Measurements from ENCODE around the gene SYT6.

SYT6 gene

DNA sequence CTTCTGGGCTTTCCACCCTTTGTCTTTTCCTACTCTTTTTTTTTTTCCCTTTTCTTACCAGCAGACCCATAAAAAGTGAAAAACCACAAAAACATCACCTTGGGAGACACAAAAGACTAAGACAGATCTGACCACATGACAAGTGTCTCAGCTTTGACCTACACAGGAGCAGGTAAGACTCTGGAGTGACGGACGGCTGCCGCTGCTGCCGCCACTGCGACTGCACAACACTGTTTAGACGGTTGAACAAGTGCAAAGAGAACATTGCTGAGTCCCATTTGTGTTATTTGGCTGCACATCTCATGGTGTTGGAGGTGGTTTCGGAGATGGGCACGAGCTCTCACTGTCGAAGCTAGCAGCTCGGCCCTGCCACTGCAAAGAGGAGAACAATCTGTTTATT lies 62.0 kb downstream of the SYT6 start:
- Histone ChIP-seq H3K27me3 (ENCODE audit: insufficient read depth, low read length) (no peaks in the 10 kb centered on the region), H3K9me3 (ENCODE audit: low read length) (no peaks in the 10 kb centered on the region), H3K4me3 (ENCODE audit: low read length) (no peak overlapping the region), H2AFZ (ENCODE audit: low read depth, low read length) (no peak overlapping the region), H3K36me3 (ENCODE audit: insufficient read depth, low read length) (no peaks in the 10 kb centered on the region), H3K4me1 (ENCODE audit: insufficient read depth, low read length) (peaks cover 4% of the 10 kb centered on the region)

DNA sequence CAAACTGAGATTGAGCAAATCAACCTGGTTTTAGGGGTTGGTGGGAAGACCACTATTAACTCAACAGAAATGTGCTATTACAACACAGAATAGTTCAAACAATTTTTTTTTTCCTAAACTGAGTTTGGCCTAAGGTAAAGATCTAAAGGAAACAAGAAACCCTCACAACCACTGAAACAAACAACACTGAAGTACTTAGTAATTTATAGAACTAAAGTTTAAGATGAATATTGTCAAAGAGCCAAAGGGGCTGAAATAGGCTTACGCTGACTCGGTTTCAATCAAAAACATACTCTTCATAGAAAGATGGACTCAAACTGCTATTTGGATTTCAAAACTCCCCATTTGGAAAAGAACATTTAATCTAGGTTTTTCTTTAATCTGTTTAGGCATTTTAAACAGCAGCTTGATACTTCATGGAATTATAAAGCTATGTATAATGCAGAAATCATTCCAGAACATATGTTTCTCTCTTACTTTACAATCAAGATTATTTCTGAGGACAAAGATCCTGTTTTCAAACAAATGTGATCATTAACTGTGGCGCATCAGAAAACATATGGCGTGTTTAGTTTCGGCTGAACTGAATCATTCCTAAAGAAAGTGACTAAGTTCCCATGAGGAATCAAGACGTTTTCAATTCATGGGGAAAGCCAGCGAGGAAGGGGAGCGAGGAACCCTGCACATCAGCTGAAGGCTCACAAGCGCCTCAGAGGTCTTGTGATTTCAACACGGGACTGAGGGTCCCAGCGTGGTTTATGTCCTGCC lies 62.7 kb downstream of the SYT6 start:
- Histone ChIP-seq H3K4me1 (ENCODE audit: insufficient read depth, low read length) (peaks cover 4% of the 10 kb centered on the region), H2AFZ (ENCODE audit: low read depth, low read length) (no peak overlapping the region), H3K9me3 (ENCODE audit: low read length) (no peaks in the 10 kb centered on the region), H3K27me3 (ENCODE audit: insufficient read depth, low read length) (no peaks in the 10 kb centered on the region), H3K36me3 (ENCODE audit: insufficient read depth, low read length) (no peaks in the 10 kb centered on the region), H3K4me3 (ENCODE audit: low read length) (no peak overlapping the region)

DNA sequence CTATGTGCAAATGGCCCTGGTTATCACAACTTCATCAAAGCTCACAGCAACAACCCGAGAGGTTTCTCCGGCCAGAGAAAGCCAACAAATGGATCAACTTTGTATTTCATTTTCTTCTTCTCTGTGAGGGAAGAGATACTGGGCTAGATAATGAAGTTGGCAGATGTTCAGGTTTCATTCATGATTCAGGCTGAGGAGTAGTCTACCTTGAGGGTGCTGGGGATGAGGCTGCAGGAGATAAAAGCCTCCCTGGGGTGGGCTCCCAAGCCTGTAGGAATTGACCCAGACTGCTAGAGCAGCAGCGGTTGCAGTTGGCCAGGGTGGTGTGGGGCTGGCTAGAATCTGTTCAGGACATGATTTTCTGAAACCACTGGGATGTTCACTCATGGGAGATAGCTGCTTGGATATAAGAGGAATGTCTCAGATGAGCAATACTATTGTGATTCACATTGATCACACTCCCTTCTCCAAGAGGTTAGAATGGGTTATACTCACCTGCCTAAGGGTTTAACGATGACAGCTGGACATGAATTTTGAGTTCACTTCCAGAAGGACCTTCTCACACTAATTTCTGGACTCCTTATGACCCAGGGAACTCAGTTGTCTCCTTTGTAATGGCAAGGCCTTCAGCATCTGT lies 64.0 kb downstream of the SYT6 start:
- no peak overlapping the region for H3K4me3 ChIP-seq (ENCODE audit: low read length)

DNA sequence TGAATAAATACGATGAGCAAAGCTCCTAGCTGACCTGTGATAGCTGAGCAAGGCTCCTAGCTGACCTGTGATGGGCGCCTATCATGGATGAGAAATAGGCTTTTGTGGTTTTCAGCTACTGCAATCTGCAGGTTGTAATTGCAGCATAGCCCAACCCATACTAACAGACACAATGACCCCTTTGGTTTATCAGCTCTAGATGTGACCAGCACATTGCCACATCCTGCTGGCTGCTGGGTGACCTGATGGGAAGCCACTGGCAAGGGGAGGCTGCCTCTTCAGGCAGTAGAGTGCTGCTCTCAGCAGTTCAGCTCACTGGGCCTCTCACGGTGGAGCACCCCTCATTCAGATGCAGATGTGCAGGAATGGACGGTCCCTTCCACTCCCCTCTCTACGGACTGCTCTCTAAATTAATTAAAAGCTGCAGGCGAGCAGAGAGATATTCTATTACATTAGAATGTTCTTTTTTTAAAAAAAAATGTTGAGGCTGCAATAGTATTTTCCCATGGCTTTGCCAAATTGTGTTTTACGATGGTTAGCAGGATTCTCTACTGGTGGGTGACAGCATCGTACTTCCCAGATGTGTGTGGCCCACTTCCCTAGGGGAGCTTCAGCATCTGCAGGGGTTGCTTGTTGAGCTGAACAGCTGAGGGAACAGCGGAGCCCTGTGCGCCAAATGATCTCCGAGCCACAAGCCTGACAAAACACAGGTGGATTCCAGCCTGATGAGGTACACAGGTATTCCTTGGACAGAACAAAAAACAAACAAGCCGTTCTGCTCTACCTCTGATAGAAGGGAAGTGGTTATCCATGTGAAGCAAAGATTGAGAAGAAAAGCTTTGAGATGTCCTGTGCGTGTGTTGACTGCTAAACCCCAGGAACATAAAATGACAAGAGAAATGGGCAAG lies 65.0 kb downstream of the SYT6 start:
- Histone ChIP-seq H3K4me1 (ENCODE audit: insufficient read depth, low read length) (no peaks in the 10 kb centered on the region), H3K27me3 (ENCODE audit: insufficient read depth, low read length) (no peaks in the 10 kb centered on the region), H3K4me3 (ENCODE audit: low read length) (no peak overlapping the region), H2AFZ (ENCODE audit: low read depth, low read length) (no peak overlapping the region), H3K36me3 (ENCODE audit: insufficient read depth, low read length) (no peaks in the 10 kb centered on the region), H3K9me3 (ENCODE audit: low read length) (no peaks in the 10 kb centered on the region)

More for the DNA sequence above, 64.0 kb downstream of the SYT6 start:
- H3K36me3 ChIP-seq (ENCODE audit: insufficient read depth, low read length), result no peaks in the 10 kb centered on the region
- H3K27me3 ChIP-seq (ENCODE audit: insufficient read depth, low read length), result no peaks in the 10 kb centered on the region
- no peak overlapping the region for H2AFZ ChIP-seq (ENCODE audit: low read depth, low read length)
- H3K4me1 ChIP-seq (ENCODE audit: insufficient read depth, low read length), result peaks cover 4% of the 10 kb centered on the region
- H3K9me3 ChIP-seq (ENCODE audit: low read length), result no peaks in the 10 kb centered on the region

DNA sequence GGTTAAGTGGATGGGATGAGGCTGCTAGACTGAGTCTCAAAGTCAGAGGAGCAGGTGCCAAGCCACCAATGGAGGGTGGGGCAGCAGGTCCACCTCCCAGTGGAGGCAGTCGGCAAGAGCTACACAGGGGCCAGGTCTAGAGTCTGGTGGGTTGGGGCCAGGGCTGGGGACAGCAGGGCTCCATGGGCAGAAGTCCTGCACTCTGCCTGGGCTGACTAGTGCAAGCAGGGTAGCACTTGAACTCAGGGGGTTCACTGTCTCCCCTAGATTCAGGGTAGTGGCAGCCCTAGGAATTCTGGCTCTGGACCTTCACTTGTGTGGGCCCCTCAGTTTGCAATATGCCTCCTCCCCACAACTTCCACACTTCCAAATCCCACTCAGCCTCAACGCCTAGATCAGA lies 66.2 kb downstream of the SYT6 start:
- no peaks in the 10 kb centered on the region for H3K27me3 ChIP-seq (ENCODE audit: insufficient read depth, low read length)
- no peaks in the 10 kb centered on the region for H3K4me1 ChIP-seq (ENCODE audit: insufficient read depth, low read length)
- H3K4me3 ChIP-seq (ENCODE audit: low read length), result no peak overlapping the region
- H2AFZ ChIP-seq (ENCODE audit: low read depth, low read length), result no peak overlapping the region
- no peaks in the 10 kb centered on the region for H3K36me3 ChIP-seq (ENCODE audit: insufficient read depth, low read length)
- no peaks in the 10 kb centered on the region for H3K9me3 ChIP-seq (ENCODE audit: low read length)

DNA sequence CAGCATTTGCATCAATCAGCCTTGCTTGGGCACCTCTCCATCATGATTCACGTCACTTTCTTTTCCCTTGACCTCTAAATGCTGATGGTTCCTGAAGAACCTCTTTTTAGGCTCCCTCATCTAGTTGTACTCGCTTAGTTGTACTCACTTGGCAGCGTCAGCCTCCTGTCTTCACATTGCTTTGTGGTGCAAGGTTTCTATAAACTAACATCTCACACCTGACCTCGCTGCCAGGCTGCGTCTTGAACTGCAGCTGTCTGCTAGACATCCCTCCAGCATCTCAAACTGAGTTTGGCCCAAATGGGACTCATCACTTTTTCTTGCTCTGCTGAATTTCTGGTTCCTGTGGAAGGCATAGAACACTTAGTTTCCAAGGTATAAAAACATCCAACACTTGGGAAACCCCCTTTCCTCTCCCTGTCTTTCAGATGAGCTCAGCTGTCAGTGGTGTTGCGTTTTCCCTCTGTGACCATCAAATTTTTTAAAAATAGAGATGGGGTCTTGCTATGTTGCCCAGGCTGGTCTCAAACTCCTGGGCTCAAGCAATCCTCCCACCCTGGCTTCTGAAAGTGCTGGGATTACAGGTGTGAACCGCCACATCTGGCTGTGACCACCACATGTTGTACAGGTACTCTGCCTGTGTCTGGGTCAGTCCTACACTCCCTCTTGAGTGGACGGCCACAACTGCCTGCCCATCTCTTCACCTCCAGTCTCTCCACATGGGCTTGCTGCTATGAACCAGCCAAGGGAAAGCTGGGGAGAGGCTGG lies 66.9 kb downstream of the SYT6 start:
- Histone ChIP-seq H2AFZ (ENCODE audit: low read depth, low read length) (no peak overlapping the region), H3K4me1 (ENCODE audit: insufficient read depth, low read length) (no peaks in the 10 kb centered on the region), H3K27me3 (ENCODE audit: insufficient read depth, low read length) (no peaks in the 10 kb centered on the region), H3K9me3 (ENCODE audit: low read length) (no peaks in the 10 kb centered on the region), H3K4me3 (ENCODE audit: low read length) (no peak overlapping the region), H3K36me3 (ENCODE audit: insufficient read depth, low read length) (no peaks in the 10 kb centered on the region)

DNA sequence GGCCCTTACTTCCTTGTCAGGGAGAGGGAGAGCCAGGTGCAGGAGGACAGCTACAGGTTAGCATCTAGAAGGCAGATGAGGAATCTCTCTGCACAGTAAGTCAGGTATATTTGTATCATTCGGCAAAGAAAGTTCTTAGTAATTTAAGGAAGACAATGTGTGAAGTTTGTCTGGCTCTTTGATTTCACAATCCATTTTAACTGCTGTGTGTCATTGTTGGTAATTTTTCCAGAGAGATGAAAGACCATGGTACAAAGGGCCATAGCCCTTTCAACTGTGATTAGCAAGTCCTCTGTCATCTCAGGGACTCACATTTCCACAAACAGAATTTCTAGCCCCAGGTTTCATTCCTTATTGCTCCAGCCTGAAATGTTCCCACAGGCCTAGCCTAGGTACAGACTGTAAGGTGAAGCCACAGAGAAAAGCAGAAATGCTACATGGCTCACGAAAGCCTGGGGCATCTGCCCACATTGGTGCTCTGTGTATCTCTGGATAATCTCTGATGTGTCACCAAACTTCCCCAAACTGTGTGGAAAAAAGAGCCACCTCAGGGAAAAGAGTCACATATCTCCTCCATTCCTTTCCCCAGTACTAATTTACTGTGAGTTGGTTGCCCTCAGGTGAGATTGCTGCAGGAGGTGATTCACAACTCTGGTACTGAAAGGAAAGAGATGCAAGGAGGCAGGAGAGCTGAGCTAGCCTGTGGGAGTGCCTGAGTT lies 70.6 kb downstream of the SYT6 start:
- no peaks in the 10 kb centered on the region for H3K9me3 ChIP-seq (ENCODE audit: low read length)
- H3K27me3 ChIP-seq (ENCODE audit: insufficient read depth, low read length), result peaks cover 3% of the 10 kb centered on the region
- H3K4me1 ChIP-seq (ENCODE audit: insufficient read depth, low read length), result no peaks in the 10 kb centered on the region
- no peak overlapping the region for H2AFZ ChIP-seq (ENCODE audit: low read depth, low read length)
- no peaks in the 10 kb centered on the region for H3K36me3 ChIP-seq (ENCODE audit: insufficient read depth, low read length)
- no peak overlapping the region for H3K4me3 ChIP-seq (ENCODE audit: low read length)

DNA sequence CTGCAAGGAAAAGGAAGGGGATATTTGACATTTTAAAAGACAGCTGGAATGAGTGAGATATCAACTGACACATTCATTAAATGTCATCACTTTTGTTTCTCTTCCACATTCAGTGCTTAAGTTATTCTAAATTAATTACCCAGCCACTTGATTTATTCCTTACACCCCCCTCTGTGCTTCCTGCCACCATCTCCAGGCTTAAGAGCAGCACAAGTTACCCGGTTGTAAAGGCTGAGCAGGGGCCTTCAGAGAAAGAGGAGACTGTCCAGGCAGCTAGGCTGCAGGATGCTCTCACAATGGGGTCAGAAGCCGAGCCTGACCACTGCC lies 71.4 kb downstream of the SYT6 start:
- H3K36me3 ChIP-seq (ENCODE audit: insufficient read depth, low read length), result no peaks in the 10 kb centered on the region
- no peak overlapping the region for H3K4me3 ChIP-seq (ENCODE audit: low read length)
- no peaks in the 10 kb centered on the region for H3K9me3 ChIP-seq (ENCODE audit: low read length)
- H3K27me3 ChIP-seq (ENCODE audit: insufficient read depth, low read length), result peaks cover 3% of the 10 kb centered on the region
- no peaks in the 10 kb centered on the region for H3K4me1 ChIP-seq (ENCODE audit: insufficient read depth, low read length)
- H2AFZ ChIP-seq (ENCODE audit: low read depth, low read length), result no peak overlapping the region

DNA sequence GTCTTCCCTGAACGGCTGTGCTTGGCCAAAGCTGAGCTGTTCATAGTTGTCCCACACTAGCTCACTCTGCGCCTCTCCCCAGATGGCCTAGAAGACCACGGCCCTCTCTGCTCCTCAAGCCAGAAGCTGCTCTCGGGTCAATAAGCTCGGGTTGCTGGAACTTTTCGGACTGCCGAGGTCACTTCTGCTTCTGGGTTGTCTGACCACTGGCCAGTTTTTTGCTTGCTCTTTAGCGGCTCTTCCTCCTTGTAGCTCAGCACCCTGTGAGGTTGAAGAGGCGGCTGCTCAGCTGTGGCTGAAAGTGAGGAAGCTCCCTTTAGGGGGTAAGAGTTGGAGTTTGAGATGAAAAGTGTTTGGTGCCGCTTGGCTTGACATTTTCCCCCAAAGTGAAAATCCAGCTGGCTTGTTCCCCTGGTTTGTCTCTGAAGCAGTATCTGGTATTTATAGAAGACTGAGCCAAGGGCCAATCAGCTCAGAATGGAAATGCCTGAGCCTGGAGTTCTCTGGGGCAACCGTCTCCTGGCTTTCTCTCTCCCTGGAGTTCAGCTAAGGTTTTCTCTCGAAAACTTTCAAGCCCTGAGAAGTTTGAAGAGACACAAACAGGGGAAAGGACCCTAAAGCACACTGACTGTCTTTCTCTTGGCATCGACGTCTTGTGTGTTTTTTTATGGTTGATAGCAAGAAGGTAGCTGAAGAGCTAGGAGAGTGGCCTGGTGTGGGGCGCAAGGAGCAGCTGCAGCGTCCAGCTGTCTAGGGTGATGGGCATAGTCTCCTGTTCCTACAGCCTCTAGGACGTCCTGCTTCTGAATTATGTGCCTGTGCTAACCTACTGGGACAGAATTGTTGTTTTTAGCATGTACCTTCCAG lies 72.0 kb downstream of the SYT6 start:
- peaks cover 3% of the 10 kb centered on the region for H3K27me3 ChIP-seq (ENCODE audit: insufficient read depth, low read length)
- H2AFZ ChIP-seq (ENCODE audit: low read depth, low read length), result no peak overlapping the region
- no peaks in the 10 kb centered on the region for H3K9me3 ChIP-seq (ENCODE audit: low read length)
- no peak overlapping the region for H3K4me3 ChIP-seq (ENCODE audit: low read length)
- no peaks in the 10 kb centered on the region for H3K4me1 ChIP-seq (ENCODE audit: insufficient read depth, low read length)
- no peaks in the 10 kb centered on the region for H3K36me3 ChIP-seq (ENCODE audit: insufficient read depth, low read length)

DNA sequence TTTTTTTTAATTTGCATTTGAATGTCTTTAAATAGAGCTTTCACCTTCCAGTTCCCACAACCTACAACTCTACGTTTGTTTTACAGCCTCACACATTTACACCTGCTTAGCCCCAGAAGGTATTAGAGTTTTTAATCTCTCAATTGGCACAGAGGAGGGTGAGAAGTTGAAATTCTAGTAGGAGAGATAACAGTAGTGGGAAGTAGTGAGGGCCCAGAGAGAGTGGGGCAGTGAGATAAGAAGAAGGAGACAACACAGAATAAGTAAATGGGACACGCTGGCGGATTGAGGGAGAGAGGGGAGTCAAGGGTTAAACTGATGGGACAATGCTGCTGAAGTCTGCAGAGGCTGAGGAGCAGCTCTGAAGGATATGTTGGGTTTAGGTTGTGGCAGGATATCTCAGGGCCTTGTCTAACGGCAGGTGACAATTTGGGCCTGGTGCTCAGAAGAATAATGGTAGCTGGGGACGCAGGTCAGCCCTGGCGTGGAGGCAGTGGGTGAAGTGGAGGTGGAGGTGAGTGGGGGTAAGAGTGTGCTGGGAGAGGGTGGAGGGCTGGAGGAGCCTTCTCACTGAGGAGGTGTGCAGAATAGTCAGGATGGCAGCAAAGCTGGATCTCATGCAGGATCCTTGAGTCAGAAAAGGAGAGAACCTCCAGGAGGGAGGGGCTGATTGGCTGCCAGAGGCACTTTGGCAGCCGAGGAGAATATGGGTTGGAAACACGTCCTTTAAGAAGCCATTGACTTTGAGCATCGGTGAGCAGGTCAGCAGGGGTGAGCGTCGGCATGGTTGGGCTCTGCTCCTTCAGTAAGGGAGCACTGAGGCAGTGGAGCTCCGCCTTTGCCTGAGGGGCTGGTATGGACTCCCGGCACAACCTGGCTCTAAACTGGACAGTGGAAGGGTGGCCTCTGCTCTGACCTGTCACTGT lies 72.9 kb downstream of the SYT6 start:
- H2AFZ ChIP-seq (ENCODE audit: low read depth, low read length), result no peak overlapping the region
- no peaks in the 10 kb centered on the region for H3K9me3 ChIP-seq (ENCODE audit: low read length)
- H3K4me3 ChIP-seq (ENCODE audit: low read length), result no peak overlapping the region
- H3K27me3 ChIP-seq (ENCODE audit: insufficient read depth, low read length), result peaks cover 5% of the 10 kb centered on the region
- H3K4me1 ChIP-seq (ENCODE audit: insufficient read depth, low read length), result peaks cover 3% of the 10 kb centered on the region
- no peaks in the 10 kb centered on the region for H3K36me3 ChIP-seq (ENCODE audit: insufficient read depth, low read length)

DNA sequence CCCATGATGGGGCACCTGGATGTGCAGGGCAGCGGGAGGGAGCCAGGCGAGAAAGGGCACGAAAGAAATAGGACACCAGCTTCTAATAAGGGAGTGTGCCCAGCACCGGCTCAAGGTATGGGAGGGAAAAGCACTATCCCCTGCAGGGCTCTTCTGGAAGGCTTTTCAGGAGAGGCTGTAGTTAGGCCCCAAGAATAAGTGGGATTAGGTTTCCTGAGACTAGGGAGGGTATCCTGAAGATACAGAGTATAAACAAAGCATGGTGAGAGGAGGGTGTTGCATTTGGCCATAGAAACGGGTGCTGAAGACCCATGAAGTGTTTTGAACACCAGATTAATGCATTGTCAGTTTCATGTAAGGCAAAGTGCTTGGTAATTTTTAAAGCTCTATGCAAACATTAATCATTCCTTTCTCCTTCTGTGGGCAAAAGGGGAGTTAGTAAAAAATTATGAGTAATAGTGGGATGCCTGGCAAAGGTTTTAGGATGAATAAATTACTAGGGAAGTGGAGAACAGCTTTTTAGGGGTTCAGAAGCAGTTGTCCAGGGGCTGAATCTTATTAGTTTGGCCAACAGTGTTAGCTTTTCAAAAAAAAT lies 74.0 kb downstream of the SYT6 start:
- peaks cover 5% of the 10 kb centered on the region for H3K4me1 ChIP-seq (ENCODE audit: insufficient read depth, low read length)
- no peaks in the 10 kb centered on the region for H3K9me3 ChIP-seq (ENCODE audit: low read length)
- no peak overlapping the region for H3K4me3 ChIP-seq (ENCODE audit: low read length)
- H2AFZ ChIP-seq (ENCODE audit: low read depth, low read length), result no peak overlapping the region
- H3K27me3 ChIP-seq (ENCODE audit: insufficient read depth, low read length), result peaks cover 5% of the 10 kb centered on the region
- H3K36me3 ChIP-seq (ENCODE audit: insufficient read depth, low read length), result no peaks in the 10 kb centered on the region
